Skeletal muscle satellite cell (primary cell): Measurements from ENCODE around the gene EREG. TPM values are rescaled to one million over a fixed set of nuclear protein-coding genes. Genes with fewer than 3 reads are reported as not detected.

Source experiments
- H3K27me3 ChIP-seq: 2 replicates; pipeline ENCODE4 v1.7.0; 2013; ENCODE audit warnings: low read length; ENCODE audit not compliant: control insufficient read depth, insufficient read depth
- H3K36me3 ChIP-seq: 2 replicates; pipeline ENCODE4 v1.7.0; 2013; ENCODE audit warnings: mild to moderate bottlenecking, control low read depth, low read length; ENCODE audit not compliant: insufficient read depth
- H3K4me1 ChIP-seq: 2 replicates; pipeline ENCODE4 v1.7.0; 2013; ENCODE audit warnings: low read length; ENCODE audit not compliant: control insufficient read depth, insufficient read depth
- H3K4me2 ChIP-seq: 2 replicates; pipeline ENCODE4 v1.7.0; 2013; ENCODE audit warnings: mild to moderate bottlenecking, low read length
- H3K4me3 ChIP-seq: 2 replicates; pipeline ENCODE4 v1.7.0; 2013; ENCODE audit warnings: low read length
- H3K9ac ChIP-seq: 2 replicates; pipeline ENCODE4 v1.7.0; 2013; ENCODE audit warnings: mild to moderate bottlenecking, low read depth, low read length, moderate library complexity
- H3K9me3 ChIP-seq: replicated peaks from 2 replicates; pipeline ENCODE4 v1.7.0; 2013; ENCODE audit warnings: mild to moderate bottlenecking, control low read depth, low read length
- total RNA-seq: library from RNA; depleted of rRNA; stranded (reverse); fragments of >200 nt; gene quantifications from 2 replicates; pipeline ENCODE4 v1.2.3, GENCODE V29; 2012; rRNA removed

Gene EREG
- total RNA-seq: 7.6 and 16.2 TPM in 2 replicates

- Histone ChIP-seq H3K36me3 (no peaks in the 10 kb centered on the region), H3K9me3 (no peaks in the 10 kb centered on the region), H3K9ac (peak within 1 kb of the TSS; percentile 58), H3K4me2 (peak within 1 kb of the TSS; percentile 88), H3K27me3 (no peaks in the 10 kb centered on the region), H3K4me1 (peaks cover 18% of the 10 kb centered on the region), H3K4me3 (peak within 1 kb of the TSS; percentile 67)
Measured at GRCh38 chr4:74364652-74365491, at the start of gene EREG. EREG (plus strand) TSS chr4:74365145; CDS start chr4:74365309, 164 bp downstream.

- H3K9ac ChIP-seq: no peak overlapping the region
- no peak overlapping the region for H3K4me3 ChIP-seq
- no peaks in the 10 kb centered on the region for H3K27me3 ChIP-seq
- H3K36me3 ChIP-seq: no peaks in the 10 kb centered on the region
- H3K4me2 ChIP-seq: no peak overlapping the region
- peaks cover 3% of the 10 kb centered on the region for H3K4me1 ChIP-seq
- no peaks in the 10 kb centered on the region for H3K9me3 ChIP-seq
Measured at GRCh38 chr4:74315376-74315775, 49.6 kb upstream of the EREG start.

- peaks cover 8% of the 10 kb centered on the region for H3K4me1 ChIP-seq
- no peaks in the 10 kb centered on the region for H3K9me3 ChIP-seq
- no peak overlapping the region for H3K4me3 ChIP-seq
- no peaks in the 10 kb centered on the region for H3K36me3 ChIP-seq
- H3K9ac ChIP-seq: no peak overlapping the region
- H3K27me3 ChIP-seq: no peaks in the 10 kb centered on the region
- H3K4me2 ChIP-seq: no peak overlapping the region
Measured at GRCh38 chr4:74316397-74316796, 48.5 kb upstream of the EREG start.

GRCh38 chr4:74317616-74318246, 47.2 kb upstream of the EREG start:
- H3K9ac ChIP-seq: no peak overlapping the region
- no peak overlapping the region for H3K4me2 ChIP-seq
- H3K36me3 ChIP-seq: no peaks in the 10 kb centered on the region
- H3K27me3 ChIP-seq: no peaks in the 10 kb centered on the region
- no peak overlapping the region for H3K4me3 ChIP-seq
- H3K9me3 ChIP-seq: no peaks in the 10 kb centered on the region
- peaks cover 8% of the 10 kb centered on the region for H3K4me1 ChIP-seq

- H3K27me3 ChIP-seq: no peaks in the 10 kb centered on the region
- no peak overlapping the region for H3K9ac ChIP-seq
- no peak overlapping the region for H3K4me3 ChIP-seq
- H3K36me3 ChIP-seq: no peaks in the 10 kb centered on the region
- no peaks in the 10 kb centered on the region for H3K9me3 ChIP-seq
- H3K4me1 ChIP-seq: peaks cover 8% of the 10 kb centered on the region
- H3K4me2 ChIP-seq: no peak overlapping the region
Measured at GRCh38 chr4:74318276-74318675, 46.7 kb upstream of the EREG start.

- no peaks in the 10 kb centered on the region for H3K27me3 ChIP-seq
- H3K4me2 ChIP-seq: no peak overlapping the region
- no peaks in the 10 kb centered on the region for H3K36me3 ChIP-seq
- no peaks in the 10 kb centered on the region for H3K9me3 ChIP-seq
- peaks cover 8% of the 10 kb centered on the region for H3K4me1 ChIP-seq
- no peak overlapping the region for H3K4me3 ChIP-seq
- H3K9ac ChIP-seq: no peak overlapping the region
Measured at GRCh38 chr4:74319470-74319869, 45.5 kb upstream of the EREG start.

- no peaks in the 10 kb centered on the region for H3K9me3 ChIP-seq
- H3K27me3 ChIP-seq: no peaks in the 10 kb centered on the region
- no peak overlapping the region for H3K9ac ChIP-seq
- no peak overlapping the region for H3K4me3 ChIP-seq
- peaks cover 8% of the 10 kb centered on the region for H3K4me1 ChIP-seq
- peak overlapping the region; percentile 36 for H3K4me2 ChIP-seq
- no peaks in the 10 kb centered on the region for H3K36me3 ChIP-seq
Measured at GRCh38 chr4:74320559-74321118, 44.3 kb upstream of the EREG start.

GRCh38 chr4:74322301-74322700, 42.6 kb upstream of the EREG start:
- Histone ChIP-seq H3K27me3 (no peaks in the 10 kb centered on the region), H3K4me2 (no peak overlapping the region), H3K9me3 (no peaks in the 10 kb centered on the region), H3K4me3 (no peak overlapping the region), H3K4me1 (peaks cover 12% of the 10 kb centered on the region), H3K36me3 (no peaks in the 10 kb centered on the region), H3K9ac (no peak overlapping the region)

GRCh38 chr4:74323663-74324062, 41.3 kb upstream of the EREG start:
- Histone ChIP-seq H3K27me3 (no peaks in the 10 kb centered on the region), H3K4me3 (no peak overlapping the region), H3K9ac (no peak overlapping the region), H3K4me2 (no peak overlapping the region), H3K9me3 (no peaks in the 10 kb centered on the region), H3K36me3 (no peaks in the 10 kb centered on the region), H3K4me1 (peaks cover 21% of the 10 kb centered on the region)

- no peaks in the 10 kb centered on the region for H3K9me3 ChIP-seq
- no peak overlapping the region for H3K4me3 ChIP-seq
- no peak overlapping the region for H3K9ac ChIP-seq
- H3K4me1 ChIP-seq: peaks cover 21% of the 10 kb centered on the region
- no peak overlapping the region for H3K4me2 ChIP-seq
- H3K36me3 ChIP-seq: no peaks in the 10 kb centered on the region
- H3K27me3 ChIP-seq: no peaks in the 10 kb centered on the region
Measured at GRCh38 chr4:74324262-74324661, 40.7 kb upstream of the EREG start.

- Histone ChIP-seq H3K9me3 (no peaks in the 10 kb centered on the region), H3K4me1 (peaks cover 13% of the 10 kb centered on the region), H3K36me3 (no peaks in the 10 kb centered on the region), H3K4me2 (no peak overlapping the region), H3K4me3 (no peak overlapping the region), H3K27me3 (no peaks in the 10 kb centered on the region), H3K9ac (no peak overlapping the region)
Measured at GRCh38 chr4:74325886-74326285, 39.1 kb upstream of the EREG start.
